ENCODE measurements around the gene ZRSR2. TPM values are rescaled to one million over a fixed set of nuclear protein-coding genes. Genes with fewer than 3 reads are reported as not detected.

ZRSR2 gene
- total and polyA plus RNA-seq, 2 experiments from 2014 or later: 5.2 to 45.1 TPM

DNA sequence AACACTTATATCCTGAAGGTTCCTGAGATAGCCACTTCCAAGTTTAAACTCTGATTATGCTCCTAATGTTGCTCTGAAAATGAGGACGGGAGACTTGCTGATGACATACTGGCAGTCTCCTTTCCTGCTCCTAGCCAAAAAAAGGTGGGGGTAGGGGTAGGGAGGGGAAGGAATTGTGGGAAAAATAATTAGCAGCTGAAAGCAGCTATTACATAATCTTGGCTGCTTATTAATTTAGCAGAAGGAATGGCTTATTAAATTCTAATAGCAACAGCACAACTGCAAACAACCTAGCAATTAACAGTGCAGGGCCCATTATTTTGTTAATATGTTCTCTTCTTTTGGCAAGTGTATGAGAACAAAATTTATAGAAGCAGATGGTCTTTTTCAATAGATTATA lies 66.4 kb downstream of the ZRSR2 start:
- Histone ChIP-seq H3K4me3 (peak overlapping the region; percentile 83; the same call in 1 of the 2 replicates), H2AFZ (no peak overlapping the region), H3K9me2 (ENCODE audit: insufficient read depth) (no peaks in the 10 kb centered on the region), H3K4me2 (peak overlapping the region; percentile 88), H4K20me1 (replicated peaks; ENCODE audit: insufficient read depth) (no peaks in the 10 kb centered on the region), H3K36me3 (ENCODE audit: insufficient read depth) (peaks cover 5% of the 10 kb centered on the region; the same call in 1 of the 2 replicates), H3K79me2 (replicated peaks; ENCODE audit: insufficient read depth) (peaks cover 27% of the 10 kb centered on the region), H3K27me3 (ENCODE audit: insufficient read depth) (no peaks in the 10 kb centered on the region), H3F3A (replicated peaks; ENCODE audit: low read depth) (no peaks in the 10 kb centered on the region), H3K27ac (ENCODE audit: low read depth) (no peak overlapping the region), H3K4me1 (ENCODE audit: insufficient read depth) (peaks cover 15% of the 10 kb centered on the region)
- Mint-ChIP-seq H3K36me3 (ENCODE audit: low read depth) (peaks cover 16% of the 10 kb centered on the region), H3K27ac (peak overlapping the region; percentile 87), H3K27me3 (ENCODE audit: insufficient read depth, low read depth, poor library complexity) (no peaks in the 10 kb centered on the region), H3K4me1 (peaks cover 15% of the 10 kb centered on the region), H3K9me3 (no peaks in the 10 kb centered on the region; the same call in 2 of the 3 replicates), H3K4me3 (peak overlapping the region; percentile 90)
- no peak for DNase-seq (ENCODE audit: low spot score)
- ATAC-seq: no peak
- TF ChIP-seq ZNF331 (CRISPR knock-in tag; IDR thresholded peaks at IDR 0.05; ENCODE audit: low read depth) (no peak), EZH2 (IDR thresholded peaks at IDR 0.05; ENCODE audit: low read depth, unreplicated experiment) (no peak), STAT1 (IDR thresholded peaks at IDR 0.05; ENCODE audit: unreplicated experiment) (no peak), JUNB (IDR thresholded peaks at IDR 0.05; ENCODE audit: unreplicated experiment) (no peak), EZH2phosphoT487 (IDR thresholded peaks at IDR 0.05; ENCODE audit: unreplicated experiment) (no peak), CREB1 (CRISPR knock-in tag; IDR thresholded peaks at IDR 0.05; ENCODE audit: low read depth) (no peak), ZNF114 (CRISPR knock-in tag; IDR thresholded peaks at IDR 0.05) (no peak), NANOG (IDR thresholded peaks at IDR 0.05; ENCODE audit: borderline replicate concordance) (no peak), POLR2AphosphoS5 (IDR thresholded peaks at IDR 0.05; ENCODE audit: low read depth) (no peak)
- TF ChIP-seq, protein P1, sequence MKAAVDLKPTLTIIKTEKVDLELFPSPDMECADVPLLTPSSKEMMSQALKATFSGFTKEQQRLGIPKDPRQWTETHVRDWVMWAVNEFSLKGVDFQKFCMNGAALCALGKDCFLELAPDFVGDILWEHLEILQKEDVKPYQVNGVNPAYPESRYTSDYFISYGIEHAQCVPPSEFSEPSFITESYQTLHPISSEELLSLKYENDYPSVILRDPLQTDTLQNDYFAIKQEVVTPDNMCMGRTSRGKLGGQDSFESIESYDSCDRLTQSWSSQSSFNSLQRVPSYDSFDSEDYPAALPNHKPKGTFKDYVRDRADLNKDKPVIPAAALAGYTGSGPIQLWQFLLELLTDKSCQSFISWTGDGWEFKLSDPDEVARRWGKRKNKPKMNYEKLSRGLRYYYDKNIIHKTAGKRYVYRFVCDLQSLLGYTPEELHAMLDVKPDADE (IDR thresholded peaks at IDR 0.05): no peak
- TF ChIP-seq, protein P2, sequence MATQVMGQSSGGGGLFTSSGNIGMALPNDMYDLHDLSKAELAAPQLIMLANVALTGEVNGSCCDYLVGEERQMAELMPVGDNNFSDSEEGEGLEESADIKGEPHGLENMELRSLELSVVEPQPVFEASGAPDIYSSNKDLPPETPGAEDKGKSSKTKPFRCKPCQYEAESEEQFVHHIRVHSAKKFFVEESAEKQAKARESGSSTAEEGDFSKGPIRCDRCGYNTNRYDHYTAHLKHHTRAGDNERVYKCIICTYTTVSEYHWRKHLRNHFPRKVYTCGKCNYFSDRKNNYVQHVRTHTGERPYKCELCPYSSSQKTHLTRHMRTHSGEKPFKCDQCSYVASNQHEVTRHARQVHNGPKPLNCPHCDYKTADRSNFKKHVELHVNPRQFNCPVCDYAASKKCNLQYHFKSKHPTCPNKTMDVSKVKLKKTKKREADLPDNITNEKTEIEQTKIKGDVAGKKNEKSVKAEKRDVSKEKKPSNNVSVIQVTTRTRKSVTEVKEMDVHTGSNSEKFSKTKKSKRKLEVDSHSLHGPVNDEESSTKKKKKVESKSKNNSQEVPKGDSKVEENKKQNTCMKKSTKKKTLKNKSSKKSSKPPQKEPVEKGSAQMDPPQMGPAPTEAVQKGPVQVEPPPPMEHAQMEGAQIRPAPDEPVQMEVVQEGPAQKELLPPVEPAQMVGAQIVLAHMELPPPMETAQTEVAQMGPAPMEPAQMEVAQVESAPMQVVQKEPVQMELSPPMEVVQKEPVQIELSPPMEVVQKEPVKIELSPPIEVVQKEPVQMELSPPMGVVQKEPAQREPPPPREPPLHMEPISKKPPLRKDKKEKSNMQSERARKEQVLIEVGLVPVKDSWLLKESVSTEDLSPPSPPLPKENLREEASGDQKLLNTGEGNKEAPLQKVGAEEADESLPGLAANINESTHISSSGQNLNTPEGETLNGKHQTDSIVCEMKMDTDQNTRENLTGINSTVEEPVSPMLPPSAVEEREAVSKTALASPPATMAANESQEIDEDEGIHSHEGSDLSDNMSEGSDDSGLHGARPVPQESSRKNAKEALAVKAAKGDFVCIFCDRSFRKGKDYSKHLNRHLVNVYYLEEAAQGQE (IDR thresholded peaks at IDR 0.05; ENCODE audit: unreplicated experiment): no peak
- TF ChIP-seq, protein P3, sequence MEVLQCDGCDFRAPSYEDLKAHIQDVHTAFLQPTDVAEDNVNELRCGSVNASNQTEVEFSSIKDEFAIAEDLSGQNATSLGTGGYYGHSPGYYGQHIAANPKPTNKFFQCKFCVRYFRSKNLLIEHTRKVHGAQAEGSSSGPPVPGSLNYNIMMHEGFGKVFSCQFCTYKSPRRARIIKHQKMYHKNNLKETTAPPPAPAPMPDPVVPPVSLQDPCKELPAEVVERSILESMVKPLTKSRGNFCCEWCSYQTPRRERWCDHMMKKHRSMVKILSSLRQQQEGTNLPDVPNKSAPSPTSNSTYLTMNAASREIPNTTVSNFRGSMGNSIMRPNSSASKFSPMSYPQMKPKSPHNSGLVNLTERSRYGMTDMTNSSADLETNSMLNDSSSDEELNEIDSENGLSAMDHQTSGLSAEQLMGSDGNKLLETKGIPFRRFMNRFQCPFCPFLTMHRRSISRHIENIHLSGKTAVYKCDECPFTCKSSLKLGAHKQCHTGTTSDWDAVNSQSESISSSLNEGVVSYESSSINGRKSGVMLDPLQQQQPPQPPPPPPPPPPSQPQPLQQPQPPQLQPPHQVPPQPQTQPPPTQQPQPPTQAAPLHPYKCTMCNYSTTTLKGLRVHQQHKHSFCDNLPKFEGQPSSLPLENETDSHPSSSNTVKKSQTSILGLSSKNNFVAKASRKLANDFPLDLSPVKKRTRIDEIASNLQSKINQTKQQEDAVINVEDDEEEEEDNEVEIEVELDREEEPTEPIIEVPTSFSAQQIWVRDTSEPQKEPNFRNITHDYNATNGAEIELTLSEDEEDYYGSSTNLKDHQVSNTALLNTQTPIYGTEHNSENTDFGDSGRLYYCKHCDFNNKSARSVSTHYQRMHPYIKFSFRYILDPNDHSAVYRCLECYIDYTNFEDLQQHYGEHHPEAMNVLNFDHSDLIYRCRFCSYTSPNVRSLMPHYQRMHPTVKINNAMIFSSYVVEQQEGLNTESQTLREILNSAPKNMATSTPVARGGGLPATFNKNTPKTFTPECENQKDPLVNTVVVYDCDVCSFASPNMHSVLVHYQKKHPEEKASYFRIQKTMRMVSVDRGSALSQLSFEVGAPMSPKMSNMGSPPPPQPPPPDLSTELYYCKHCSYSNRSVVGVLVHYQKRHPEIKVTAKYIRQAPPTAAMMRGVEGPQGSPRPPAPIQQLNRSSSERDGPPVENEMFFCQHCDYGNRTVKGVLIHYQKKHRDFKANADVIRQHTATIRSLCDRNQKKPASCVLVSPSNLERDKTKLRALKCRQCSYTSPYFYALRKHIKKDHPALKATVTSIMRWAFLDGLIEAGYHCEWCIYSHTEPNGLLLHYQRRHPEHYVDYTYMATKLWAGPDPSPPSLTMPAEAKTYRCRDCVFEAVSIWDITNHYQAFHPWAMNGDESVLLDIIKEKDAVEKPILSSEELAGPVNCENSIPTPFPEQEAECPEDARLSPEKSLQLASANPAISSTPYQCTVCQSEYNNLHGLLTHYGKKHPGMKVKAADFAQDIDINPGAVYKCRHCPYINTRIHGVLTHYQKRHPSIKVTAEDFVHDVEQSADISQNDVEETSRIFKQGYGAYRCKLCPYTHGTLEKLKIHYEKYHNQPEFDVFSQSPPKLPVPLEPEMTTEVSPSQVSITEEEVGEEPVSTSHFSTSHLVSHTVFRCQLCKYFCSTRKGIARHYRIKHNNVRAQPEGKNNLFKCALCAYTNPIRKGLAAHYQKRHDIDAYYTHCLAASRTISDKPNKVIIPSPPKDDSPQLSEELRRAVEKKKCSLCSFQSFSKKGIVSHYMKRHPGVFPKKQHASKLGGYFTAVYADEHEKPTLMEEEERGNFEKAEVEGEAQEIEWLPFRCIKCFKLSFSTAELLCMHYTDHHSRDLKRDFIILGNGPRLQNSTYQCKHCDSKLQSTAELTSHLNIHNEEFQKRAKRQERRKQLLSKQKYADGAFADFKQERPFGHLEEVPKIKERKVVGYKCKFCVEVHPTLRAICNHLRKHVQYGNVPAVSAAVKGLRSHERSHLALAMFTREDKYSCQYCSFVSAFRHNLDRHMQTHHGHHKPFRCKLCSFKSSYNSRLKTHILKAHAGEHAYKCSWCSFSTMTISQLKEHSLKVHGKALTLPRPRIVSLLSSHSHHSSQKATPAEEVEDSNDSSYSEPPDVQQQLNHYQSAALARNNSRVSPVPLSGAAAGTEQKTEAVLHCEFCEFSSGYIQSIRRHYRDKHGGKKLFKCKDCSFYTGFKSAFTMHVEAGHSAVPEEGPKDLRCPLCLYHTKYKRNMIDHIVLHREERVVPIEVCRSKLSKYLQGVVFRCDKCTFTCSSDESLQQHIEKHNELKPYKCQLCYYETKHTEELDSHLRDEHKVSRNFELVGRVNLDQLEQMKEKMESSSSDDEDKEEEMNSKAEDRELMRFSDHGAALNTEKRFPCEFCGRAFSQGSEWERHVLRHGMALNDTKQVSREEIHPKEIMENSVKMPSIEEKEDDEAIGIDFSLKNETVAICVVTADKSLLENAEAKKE (CRISPR knock-in tag; IDR thresholded peaks at IDR 0.05): no peak
- TF ChIP-seq, protein P4, sequence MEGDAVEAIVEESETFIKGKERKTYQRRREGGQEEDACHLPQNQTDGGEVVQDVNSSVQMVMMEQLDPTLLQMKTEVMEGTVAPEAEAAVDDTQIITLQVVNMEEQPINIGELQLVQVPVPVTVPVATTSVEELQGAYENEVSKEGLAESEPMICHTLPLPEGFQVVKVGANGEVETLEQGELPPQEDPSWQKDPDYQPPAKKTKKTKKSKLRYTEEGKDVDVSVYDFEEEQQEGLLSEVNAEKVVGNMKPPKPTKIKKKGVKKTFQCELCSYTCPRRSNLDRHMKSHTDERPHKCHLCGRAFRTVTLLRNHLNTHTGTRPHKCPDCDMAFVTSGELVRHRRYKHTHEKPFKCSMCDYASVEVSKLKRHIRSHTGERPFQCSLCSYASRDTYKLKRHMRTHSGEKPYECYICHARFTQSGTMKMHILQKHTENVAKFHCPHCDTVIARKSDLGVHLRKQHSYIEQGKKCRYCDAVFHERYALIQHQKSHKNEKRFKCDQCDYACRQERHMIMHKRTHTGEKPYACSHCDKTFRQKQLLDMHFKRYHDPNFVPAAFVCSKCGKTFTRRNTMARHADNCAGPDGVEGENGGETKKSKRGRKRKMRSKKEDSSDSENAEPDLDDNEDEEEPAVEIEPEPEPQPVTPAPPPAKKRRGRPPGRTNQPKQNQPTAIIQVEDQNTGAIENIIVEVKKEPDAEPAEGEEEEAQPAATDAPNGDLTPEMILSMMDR (conservative IDR thresholded peaks at IDR 0.05; ENCODE audit: low read depth in 2 of 2): no peak
